Inferior parietal cortex (tissue), 1 donor: Measurements from ENCODE around the gene SLC35B4.

Source experiments
- DNase-seq: peaks from one replicate; pipeline ENCODE4 v3.0.0-alpha.2; 2016; ENCODE audit errors: extremely low spot score

Gene SLC35B4, protein sequence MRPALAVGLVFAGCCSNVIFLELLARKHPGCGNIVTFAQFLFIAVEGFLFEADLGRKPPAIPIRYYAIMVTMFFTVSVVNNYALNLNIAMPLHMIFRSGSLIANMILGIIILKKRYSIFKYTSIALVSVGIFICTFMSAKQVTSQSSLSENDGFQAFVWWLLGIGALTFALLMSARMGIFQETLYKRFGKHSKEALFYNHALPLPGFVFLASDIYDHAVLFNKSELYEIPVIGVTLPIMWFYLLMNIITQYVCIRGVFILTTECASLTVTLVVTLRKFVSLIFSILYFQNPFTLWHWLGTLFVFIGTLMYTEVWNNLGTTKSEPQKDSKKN

DNA sequence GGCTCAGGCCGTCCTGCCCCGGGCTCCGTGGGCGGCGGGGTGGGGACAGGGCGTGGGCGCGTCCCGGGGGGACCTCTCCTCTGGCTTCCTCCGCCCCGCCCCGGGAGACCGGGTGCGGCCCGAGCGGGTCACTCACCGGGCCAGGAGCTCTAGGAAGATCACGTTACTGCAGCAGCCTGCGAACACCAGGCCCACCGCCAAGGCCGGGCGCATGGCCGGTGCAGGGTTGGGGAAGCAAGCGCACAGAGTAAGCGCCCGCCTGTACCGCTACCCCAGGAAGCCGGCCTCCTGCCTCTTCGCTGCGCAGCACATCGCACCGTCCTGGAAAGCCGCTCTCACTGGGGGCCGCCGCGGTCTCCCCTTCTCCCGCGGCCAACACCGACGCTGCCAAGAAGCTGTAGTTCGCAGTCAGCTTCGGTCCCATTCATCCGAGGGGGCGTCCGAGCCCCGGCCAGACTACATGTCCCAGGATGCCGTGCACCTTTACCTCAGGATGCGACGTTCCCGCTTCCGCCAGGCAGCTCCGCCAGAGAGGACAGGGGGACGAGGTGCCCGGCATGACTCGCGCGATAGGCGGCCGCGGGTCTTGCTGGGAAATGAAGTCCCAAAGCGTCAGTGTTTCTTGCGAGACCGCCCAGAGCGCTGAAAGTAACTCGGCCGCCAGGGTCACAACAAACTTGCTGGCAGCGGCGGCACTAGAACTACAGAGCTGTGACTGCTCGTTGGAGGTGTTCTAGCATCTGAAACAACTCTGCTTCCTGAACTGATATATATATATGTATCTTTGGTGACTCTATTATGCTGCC lies at the start of gene SLC35B4:
TSS of gene SLC35B4 (minus strand) at position 392 of the 806 bp plus-strand sequence. CDS start at position 213, 179 bp downstream.
- peak; percentile 97 for DNase-seq

DNA sequence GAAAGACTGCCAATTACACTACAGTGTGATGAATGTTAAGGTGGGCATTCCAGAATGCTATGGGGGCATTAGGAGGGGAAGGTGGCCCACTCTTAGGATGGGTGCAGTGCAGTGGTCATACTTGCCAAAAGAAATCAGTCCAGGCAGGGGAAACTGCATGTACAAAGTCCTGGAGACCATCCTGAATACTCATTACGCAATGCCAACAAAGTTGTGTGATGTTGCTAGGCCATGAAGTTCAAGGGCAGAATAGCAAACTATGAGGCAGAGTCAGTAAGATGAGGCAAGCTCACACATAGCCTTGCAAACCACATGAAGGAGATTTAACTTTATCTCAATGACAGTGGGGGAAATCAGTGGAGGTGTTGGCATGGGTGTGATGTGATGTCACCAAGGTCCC lies 49.8 kb upstream of the SLC35B4 start:
- DNase-seq = no peak

DNA sequence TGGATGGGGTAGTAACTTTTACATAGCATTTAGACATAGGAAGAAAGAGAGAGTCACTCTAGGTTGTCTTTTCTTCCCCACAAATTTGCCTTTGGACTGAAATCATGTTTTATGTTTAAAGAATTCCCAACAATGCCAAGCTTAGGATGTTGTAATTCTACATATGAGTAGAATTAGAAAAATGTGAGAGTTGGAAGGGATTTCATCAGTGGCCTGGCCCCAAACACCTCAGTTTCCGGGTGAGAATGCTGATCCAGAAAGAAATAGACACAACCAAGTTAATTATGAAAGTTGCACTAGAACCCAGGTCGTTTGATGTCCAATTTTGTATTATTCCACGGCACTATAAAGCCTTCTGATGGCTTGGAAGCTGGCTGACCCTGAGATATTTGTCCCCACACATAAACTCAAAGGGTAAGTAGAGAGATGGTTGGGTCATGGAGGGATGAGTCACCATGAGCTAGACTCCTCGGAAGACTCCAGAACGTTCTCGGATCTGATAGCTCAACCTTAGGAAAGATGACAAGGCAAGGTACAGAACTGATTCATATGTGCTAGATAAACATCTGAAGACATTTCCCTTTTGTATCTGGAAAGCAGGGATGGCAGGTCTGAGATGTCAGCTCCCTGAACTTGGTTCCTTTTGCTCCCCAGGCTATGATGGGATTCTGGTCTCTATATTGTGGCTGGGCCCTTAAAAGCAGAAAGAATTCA lies 48.8 kb upstream of the SLC35B4 start:
- DNase-seq = no peak

DNA sequence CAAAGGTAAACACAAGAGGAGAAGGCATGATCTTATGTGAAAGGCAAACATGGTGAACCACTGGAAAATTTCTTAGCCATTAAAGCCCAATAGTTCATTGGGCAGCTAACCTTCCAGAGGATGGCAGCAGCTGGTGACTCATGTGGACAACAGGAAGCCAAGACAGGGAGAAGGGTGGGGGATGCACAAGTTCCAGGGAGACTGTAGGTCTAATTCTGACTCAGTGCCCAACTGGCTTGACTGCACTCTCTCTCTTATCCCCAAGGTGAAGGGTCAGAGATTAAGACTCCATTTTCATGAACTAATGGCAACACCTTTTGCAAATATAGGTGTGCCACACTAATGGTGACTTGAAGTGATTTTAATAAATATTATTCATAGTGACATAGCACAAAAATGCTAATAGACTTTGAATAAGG lies 47.9 kb upstream of the SLC35B4 start:
- no peak for DNase-seq

DNA sequence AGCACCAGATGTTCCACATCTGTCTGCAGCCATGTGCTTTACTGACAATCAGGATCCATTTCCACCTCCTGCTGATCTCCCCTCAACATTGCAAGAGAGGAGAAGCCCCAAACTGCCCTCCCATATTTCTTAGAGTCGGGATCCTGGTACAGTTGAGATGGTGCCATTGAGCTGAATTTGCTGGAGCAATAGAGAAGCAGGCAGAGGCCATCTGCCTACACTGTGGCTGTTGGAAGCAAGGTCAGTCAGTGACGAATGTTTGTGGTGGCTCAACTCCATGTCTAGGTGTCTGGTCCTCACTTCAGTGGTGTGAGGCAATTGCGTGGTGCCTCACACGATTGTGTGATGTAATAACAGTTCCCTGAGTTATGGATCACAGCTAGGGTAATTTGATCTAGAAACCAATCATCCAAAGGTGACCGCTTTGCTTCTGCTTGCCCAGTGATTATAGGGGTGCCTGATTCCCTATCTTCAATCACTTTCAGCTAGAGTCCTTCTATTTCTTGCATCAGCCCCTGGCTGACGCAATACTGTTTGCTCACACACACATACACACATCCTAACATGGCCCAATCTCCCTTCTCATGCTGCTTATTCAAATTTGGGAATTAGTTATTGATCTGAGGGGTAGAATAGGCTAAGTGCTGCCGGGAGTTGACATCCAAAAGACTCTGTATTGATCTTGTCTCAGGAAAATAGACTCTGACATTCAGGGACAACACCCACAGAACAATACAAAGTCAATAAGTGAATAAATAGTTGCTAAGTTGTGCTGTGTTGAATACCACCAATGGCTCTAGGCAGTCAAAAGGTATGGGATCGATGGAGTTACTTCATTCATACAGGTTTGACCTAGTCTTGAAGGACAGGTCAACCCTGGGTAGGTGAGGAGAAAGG lies 46.1 kb upstream of the SLC35B4 start:
- no peak for DNase-seq

DNA sequence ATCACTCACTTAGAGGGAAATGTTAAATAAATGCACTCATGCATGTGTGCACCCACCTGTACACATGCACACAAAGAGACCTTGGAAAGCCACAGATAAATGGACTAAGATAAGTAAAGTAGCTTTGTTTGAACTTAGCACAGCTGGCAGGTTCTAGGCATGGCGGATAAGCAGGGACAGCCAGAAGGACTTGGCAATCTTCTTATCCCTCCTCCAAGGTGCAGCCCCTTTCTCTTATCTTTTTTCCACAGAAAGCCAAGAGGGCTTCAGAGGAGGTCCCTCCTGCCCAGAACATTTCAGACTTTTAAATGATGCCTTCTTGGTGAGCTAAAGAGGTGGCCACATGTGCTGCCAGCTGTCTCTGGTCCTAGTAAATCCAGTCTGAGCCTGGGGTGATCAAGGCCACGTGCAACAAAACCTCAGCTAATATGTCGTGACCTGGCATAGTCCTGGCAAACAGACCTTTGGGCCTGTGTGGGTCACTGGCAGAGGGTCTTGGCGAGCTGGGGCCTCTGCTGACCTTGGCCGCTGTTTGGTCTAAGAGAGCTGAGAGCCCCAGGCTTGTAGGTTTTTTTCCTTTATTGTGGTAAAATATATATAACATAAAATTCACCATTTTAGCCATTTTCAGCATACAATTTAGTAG lies 43.2 kb upstream of the SLC35B4 start:
- DNase-seq = no peak

DNA sequence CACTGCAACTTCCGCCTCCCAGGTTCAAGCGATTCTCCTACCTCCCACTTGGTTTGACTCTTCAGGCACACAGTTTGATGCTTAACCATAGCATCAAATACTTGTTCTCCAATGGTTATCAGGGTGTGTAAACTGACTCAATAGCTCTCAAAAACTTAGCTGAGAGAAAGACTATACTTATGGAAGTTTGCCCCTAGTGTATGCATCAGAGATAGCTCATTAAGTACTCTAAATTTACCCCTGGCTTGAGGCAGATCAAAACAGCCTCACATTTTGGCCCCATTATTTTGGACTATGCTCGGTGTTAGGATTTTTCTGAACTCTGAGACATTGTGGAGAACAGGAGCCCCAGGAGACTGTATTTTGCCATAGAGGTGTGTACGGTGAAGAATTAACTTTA lies 40.8 kb upstream of the SLC35B4 start:
- DNase-seq = no peak

DNA sequence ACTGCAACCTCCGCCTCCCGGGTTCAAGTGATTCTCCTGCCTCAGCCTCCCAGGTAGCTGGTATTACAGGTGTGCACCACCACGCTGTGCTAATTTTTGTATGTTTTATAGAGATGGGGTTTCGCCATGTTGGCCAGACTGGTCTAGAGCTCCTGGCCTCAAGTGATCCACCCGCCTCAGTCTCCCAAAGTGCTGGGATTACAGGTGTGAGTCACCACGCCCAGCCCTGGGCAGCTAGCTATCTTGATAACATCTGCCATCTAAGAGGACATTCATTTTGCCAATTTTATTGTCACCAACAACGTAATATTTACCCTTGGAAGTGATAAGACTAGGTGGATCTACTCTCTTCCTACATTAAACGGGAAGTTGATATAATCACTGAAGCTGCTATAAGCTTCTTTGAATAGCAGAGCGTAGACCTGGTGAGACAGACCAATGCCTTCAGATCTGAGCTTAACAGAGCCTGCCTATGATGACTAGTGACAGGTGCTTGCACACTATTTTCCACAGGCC lies 39.7 kb upstream of the SLC35B4 start:
- DNase-seq = no peak

DNA sequence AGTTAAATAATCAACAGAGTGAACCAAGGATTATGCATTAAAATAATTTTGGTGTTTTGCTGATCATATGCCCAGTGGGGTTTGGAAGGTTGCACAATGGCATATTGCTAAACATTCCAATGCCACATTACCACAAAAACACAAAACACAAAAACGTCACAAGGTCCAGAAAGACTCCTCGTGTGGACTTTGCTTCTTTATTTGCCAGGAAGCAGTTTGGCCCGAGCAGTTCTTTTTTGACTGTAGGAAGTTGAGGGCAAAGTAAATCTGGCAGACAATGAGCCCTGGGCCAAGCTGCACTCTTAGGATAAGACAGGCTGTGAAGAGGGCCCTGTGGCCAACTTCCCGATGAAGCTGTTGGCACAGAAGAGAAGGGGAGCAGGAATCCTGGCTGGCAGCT lies 39.2 kb upstream of the SLC35B4 start:
- no peak for DNase-seq

DNA sequence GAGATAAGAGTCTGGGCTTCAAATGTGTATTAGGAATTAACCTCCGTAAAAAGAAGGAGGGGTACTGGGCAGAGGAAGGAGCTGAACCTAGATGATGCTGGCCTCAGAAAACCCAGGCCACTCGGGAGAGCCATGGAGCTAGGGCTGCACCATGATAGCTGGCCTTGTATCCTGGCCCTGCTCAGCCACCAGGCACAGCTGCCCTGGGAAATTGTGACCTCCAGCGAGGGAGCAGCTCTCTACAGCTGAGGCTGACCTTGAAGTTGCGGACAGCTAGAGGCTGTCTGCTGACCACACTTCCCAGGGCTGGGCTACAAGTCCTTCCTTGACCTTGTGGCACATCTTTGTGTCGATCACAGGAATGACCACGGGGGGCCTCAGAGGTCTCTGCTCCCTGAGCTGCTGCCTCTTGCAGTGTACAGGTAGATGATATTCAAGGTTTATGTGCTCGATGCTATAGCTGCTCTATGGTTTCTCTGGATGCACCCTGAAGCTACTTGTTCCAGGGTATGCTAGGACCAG lies 38.3 kb upstream of the SLC35B4 start:
- DNase-seq = no peak

DNA sequence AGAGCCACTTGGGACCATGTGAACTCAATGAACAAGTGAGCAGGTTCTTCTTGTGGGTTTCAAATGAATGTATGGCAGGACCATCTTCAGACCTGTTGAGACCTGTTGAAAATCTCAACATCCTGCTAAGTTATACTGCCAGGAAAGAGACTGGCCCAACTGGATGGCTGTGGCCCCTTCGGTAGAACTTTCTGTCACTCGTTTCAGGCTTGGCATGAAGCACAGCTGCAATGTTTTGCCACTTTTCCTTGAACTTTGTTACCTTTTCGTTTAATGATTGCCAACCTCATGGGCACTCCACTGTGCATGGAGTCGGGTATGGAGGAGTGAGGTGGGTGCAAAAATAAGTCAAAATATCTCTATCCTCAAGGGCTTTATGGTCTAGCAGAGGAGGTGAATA lies 36.7 kb upstream of the SLC35B4 start:
- DNase-seq = no peak

DNA sequence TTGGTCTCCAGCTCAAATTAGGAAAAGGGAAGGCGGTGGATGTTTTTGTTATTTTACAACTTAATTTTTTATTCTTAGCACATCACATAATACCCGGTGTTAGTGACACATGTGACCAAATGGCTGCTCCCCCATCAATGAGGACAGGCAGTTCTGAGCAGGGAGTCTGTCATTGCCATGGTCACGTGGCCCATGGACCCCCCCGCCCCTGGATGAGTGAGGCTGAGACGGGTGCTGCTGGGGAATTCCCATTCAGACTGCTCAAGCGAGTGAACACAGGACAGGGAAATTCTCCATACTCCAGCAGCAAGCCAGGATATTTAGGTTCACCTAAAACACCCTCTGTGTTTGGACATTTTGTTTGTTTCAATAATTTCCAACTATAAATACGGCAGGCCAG lies 34.7 kb upstream of the SLC35B4 start:
- no peak for DNase-seq

DNA sequence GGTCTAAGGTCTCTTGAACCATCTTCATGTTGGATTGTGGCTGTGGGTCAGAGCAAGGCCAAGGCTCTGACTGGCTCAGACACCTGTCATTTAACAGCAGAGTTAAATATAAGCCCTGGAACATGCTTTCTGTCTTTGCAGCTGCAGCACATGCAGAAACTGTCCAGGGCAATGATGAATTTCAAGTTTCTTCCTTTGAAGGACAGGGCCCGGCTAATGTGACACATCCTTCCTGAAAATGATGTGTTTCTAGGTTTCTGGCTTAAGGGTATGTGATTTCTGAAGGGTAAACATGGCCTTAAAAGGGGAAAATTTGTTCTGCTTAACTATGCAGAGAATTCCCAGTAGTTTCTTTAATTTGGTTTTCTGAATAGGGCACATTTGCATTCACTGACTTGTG lies 34.0 kb upstream of the SLC35B4 start:
- DNase-seq = no peak

DNA sequence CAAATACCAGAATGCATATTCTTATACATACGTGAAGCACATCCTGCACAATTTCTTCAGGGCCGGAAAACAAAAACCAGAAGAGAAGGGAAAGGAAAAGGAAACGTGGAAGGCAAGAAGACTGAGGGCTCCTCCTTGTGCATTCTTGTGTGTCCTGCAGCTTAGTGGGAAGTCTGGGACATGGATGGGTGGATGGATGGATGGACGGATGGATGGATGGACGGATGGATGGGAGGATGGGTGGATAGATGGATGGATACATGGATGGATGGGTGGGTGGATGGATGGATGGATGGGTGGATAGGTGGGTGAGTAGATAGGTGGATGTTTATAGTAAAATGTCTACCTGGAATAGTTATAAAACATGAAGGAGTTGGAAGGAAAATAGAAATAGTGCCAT lies 30.8 kb upstream of the SLC35B4 start:
- no peak for DNase-seq

DNA sequence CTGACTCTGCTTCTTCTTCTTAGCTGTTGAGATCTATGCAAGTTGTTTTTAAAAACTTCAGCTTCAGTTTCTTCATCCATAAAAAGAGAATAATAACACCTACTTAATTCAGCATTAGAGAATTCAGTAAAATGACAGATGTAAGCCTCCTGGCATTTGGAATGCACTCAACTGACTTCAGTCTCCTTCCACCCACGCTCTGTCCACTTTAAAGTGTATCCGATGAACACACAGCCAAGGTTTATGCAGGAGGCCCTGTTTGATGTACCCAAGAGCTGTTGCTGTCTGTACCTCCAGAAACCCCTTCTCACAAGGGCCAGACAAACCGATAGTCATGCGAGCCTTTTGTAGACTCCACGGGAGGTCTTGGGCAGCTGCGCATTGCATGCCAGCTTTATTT lies 27.1 kb upstream of the SLC35B4 start:
- no peak for DNase-seq

DNA sequence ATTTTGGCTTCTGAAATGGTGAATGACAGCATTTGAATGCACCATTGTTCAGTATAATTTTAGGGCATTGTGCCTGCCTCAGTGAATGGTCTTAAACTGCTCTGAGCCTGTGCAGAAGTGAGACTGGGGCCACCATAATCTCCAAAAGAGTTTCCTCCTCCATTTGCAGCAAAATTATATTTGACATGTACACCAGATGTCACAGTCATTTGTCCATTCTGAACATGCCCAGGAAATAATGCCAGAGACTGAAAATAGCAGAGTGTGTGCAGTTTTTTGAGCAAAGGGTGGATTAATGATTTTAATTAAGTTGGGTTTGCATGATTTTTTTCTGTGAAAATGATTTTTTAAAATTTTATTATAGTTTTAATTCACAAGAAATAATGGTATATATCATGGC lies 26.4 kb upstream of the SLC35B4 start:
- DNase-seq = no peak

DNA sequence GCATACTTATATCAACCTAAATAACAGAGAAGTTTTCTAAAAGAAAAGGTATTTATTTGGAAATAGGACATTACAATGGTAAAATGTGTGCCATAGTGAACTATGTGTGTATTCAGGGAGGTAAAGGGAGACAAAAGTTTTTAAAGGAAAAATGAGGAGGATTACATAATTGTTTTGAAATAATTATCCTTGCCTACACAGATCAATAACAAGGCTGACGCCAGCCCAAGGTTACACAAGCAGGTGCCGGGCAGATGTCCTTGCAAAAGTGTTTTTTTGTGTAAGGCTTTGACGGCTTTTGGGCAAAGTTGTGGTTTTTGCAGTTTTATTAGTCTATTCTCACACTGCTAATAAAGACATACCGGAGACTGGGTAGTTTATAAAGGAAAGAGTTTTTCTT lies 22.7 kb upstream of the SLC35B4 start:
- DNase-seq = no peak

DNA sequence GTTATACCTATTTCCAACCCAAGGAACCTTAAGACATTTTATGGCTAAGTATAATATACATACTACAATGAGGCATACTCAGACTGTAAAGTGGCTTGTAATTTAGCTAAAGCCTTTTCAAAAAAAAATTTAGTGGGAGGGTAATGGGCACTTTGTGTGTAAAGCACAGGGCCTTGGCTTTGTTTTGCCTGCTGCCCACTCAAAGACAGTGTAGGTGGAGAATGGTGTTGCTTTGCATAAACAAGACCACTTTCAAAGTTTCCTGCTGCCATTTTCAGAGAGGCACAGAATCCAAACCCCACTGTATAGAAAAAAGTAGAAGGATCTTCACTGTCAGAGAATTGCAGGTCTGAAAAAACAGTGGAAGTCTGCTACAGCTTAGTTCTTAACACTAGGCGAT lies 21.2 kb upstream of the SLC35B4 start:
- DNase-seq = no peak

DNA sequence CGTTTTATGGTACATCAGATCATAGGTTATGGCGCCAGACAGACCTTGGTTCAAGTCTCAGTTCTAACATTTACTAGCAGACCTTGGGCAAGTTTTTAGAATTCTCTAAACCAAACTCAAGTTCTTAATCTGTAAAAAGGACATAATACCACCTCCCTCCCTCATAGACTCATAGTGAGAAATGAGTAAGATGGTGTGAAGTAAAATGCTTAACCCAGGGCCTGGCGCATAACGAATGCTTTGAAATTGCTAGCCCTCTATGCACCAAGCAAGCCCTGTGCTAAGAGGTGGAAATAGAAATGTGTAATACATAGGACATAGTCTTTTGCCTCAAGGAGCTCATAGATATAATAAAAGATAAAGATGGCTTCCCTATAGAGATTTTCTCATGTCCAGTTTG lies 17.7 kb upstream of the SLC35B4 start:
- no peak for DNase-seq

DNA sequence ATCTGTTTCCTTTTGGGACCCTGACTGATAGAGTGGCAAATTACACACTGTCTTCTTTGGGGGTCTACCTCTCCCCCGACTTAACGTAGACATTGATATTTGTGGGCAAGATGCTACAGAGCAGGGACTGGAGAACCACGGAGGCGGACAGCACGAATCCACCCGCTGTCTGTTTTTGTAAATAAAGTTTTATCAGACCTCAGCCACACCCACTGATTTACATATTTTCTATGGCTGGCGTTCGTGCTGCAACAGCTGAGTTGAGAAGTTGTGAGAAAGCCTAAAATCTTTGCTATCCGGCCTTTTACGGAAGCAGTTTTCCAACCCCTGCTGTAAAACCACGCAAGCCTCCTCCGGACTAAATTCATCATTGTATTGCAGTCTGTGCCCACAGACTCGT lies 17.2 kb upstream of the SLC35B4 start:
- DNase-seq = no peak

DNA sequence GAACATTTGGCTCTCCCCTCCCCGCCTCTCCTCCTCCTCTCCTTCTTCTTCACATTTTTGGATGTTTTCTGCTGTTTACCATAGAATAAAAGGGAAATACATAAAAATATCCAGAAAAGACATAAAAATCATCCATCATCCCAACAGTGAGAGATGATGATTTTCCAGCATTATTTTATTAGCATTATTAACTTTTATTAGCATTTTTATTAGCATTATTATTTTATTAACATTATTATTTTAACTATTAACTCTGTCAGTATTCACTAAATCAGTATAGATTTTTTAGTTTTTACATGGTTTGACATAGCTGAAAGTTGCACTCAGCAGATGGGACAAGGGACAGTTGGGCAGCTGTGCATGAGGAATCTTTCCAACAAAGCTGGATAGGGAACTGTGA lies 16.2 kb upstream of the SLC35B4 start:
- no peak for DNase-seq
